HUES6 (cell line): Measurements from ENCODE around the gene CCDC185.

Experiments used
- H3K27ac ChIP-seq: 2 replicates; pipeline ENCODE4 v1.7.0; 2013; ENCODE audit warnings: low read depth, mild to moderate bottlenecking, low read length, inconsistent platforms
- H3K27me3 ChIP-seq: 2 replicates; pipeline ENCODE4 v1.6.1; 2013; ENCODE audit warnings: low read length; ENCODE audit not compliant: control insufficient read depth, insufficient read depth
- H3K36me3 ChIP-seq: 2 replicates; pipeline ENCODE4 v1.6.1; 2013; ENCODE audit warnings: low read length; ENCODE audit not compliant: control insufficient read depth, insufficient read depth
- H3K4me1 ChIP-seq: 2 replicates; pipeline ENCODE4 v1.6.1; 2013; ENCODE audit warnings: low read length; ENCODE audit not compliant: control insufficient read depth, insufficient read depth
- H3K4me3 ChIP-seq: 2 replicates; pipeline ENCODE4 v1.5.1; 2013; ENCODE audit warnings: low read depth, low read length
- H3K9ac ChIP-seq: one replicate; pipeline ENCODE4 v1.6.1; 2013; ENCODE audit warnings: mild to moderate bottlenecking, low read length
- H3K9me3 ChIP-seq: 2 replicates; pipeline ENCODE4 v1.6.1; 2013; ENCODE audit warnings: low read depth, low read length; ENCODE audit not compliant: control insufficient read depth, insufficient read depth

The CCDC185 gene

GRCh38 chr1:223430236-223430635 is 37.0 kb downstream of the CCDC185 start:
- Histone ChIP-seq H3K9me3 (peaks cover 8% of the 10 kb centered on the region; the same call in 1 of the 2 replicates), H3K4me1 (no peaks in the 10 kb centered on the region), H3K4me3 (no peak overlapping the region), H3K36me3 (no peaks in the 10 kb centered on the region), H3K9ac (no peak overlapping the region), H3K27me3 (no peaks in the 10 kb centered on the region), H3K27ac (no peak overlapping the region)

- H3K9ac ChIP-seq, result no peak overlapping the region
- H3K27ac ChIP-seq, result no peak overlapping the region
- H3K36me3 ChIP-seq, result no peaks in the 10 kb centered on the region
- H3K9me3 ChIP-seq, result no peaks in the 10 kb centered on the region
- H3K4me3 ChIP-seq, result no peak overlapping the region
- peaks cover 5% of the 10 kb centered on the region; the same call in 1 of the 2 replicates for H3K4me1 ChIP-seq
- H3K27me3 ChIP-seq, result peaks cover 14% of the 10 kb centered on the region; the same call in 1 of the 2 replicates
Observed at GRCh38 chr1:223437151-223437550, 43.9 kb downstream of the CCDC185 start.

GRCh38 chr1:223443397-223443796 is 50.2 kb downstream of the CCDC185 start:
- Histone ChIP-seq H3K9ac (no peak overlapping the region), H3K4me1 (no peaks in the 10 kb centered on the region), H3K4me3 (no peak overlapping the region), H3K9me3 (peaks cover 19% of the 10 kb centered on the region), H3K36me3 (no peaks in the 10 kb centered on the region), H3K27me3 (peaks cover 14% of the 10 kb centered on the region; the same call in 1 of the 2 replicates), H3K27ac (no peak overlapping the region)

- H3K9ac ChIP-seq, result no peak overlapping the region
- H3K9me3 ChIP-seq, result peaks cover 19% of the 10 kb centered on the region
- H3K4me3 ChIP-seq, result no peak overlapping the region
- H3K4me1 ChIP-seq, result no peaks in the 10 kb centered on the region
- H3K27me3 ChIP-seq, result peaks cover 14% of the 10 kb centered on the region; the same call in 1 of the 2 replicates
- no peaks in the 10 kb centered on the region for H3K36me3 ChIP-seq
- H3K27ac ChIP-seq, result no peak overlapping the region
Observed at GRCh38 chr1:223444411-223444810, 51.2 kb downstream of the CCDC185 start.
